ENCODE results near the gene ANOS1. TPM values are rescaled to one million over a fixed set of nuclear protein-coding genes. Genes with fewer than 3 reads are reported as not detected.

Gene ANOS1
- total and polyA plus RNA-seq, 2 of the 13 experiments (the other 11 are each of a cell fraction or from before 2014, with no cell fraction given) = not detected

GRCh38 chrX:8684201-8684965 is 47.6 kb downstream of the ANOS1 start:
- no peaks in the 10 kb centered on the region; a peak in 1 of 5 replicates for H3K27me3 ChIP-seq (ENCODE audit: control insufficient read depth in 1 of 2, insufficient read depth in 2 of 2, low read length in 2 of 2)
- TF ChIP-seq ZNF121 (CRISPR knock-in tag; IDR thresholded peaks at IDR 0.05) (no peak), TBL1XR1 (IDR thresholded peaks at IDR 0.05; ENCODE audit: borderline replicate concordance, low read length, partially characterized antibody) (no peak), ZNF850 (CRISPR knock-in tag; conservative IDR thresholded peaks at IDR 0.05) (no peak), PLRG1 (conservative IDR thresholded peaks at IDR 0.05) (no peak), ZNF772 (CRISPR knock-in tag; IDR thresholded peaks at IDR 0.05) (no peak), SYNCRIP (IDR thresholded peaks at IDR 0.05; ENCODE audit: insufficient read depth, low read depth, low read length) (no peak), HOMEZ (CRISPR knock-in tag; IDR thresholded peaks at IDR 0.05; ENCODE audit: low read depth) (no peak), ZC3H13 (CRISPR knock-in tag; IDR thresholded peaks at IDR 0.05) (no peak), TMF1 (CRISPR knock-in tag; IDR thresholded peaks at IDR 0.05; ENCODE audit: low read depth) (no peak), NR1H2 (CRISPR knock-in tag; IDR thresholded peaks at IDR 0.05; ENCODE audit: borderline replicate concordance, low read depth) (no peak), SMC3 (IDR thresholded peaks at IDR 0.05; ENCODE audit: low read length) (no peak), KMT2A (CRISPR knock-in tag; IDR thresholded peaks at IDR 0.05) (no peak), ATF7 (IDR thresholded peaks at IDR 0.05) (no peak), ATF7 (CRISPR knock-in tag; IDR thresholded peaks at IDR 0.05) (no peak), ZNF687 (CRISPR knock-in tag; IDR thresholded peaks at IDR 0.05) (no peak), ASH2L (IDR thresholded peaks at IDR 0.05; ENCODE audit: insufficient read length, low read depth, low read length) (no peak), PBX2 (CRISPR knock-in tag; IDR thresholded peaks at IDR 0.05) (no peak), PRPF4 (IDR thresholded peaks at IDR 0.05; ENCODE audit: low read depth, low read length, poor library complexity, severe bottlenecking) (no peak)

More at GRCh38 chrX:8684201-8684965, 47.6 kb downstream of the ANOS1 start:
- no peaks in the 10 kb centered on the region for H3K4me1 ChIP-seq (ENCODE audit: insufficient read depth, low read length)
- H3K79me2 ChIP-seq (ENCODE audit: insufficient read depth, low read length) = no peaks in the 10 kb centered on the region
- BruUV-seq (replicated peaks) = no TSS peak
- H3K9ac ChIP-seq (ENCODE audit: insufficient read depth, low read depth, low read length) = no peak overlapping the region
- no peaks in the 10 kb centered on the region for H3K36me3 ChIP-seq (replicated peaks in 1 of 2; ENCODE audit: control insufficient read depth in 1 of 2, insufficient read depth in 2 of 2, low read length in 2 of 2)
- WGBS (ENCODE audit: low lambda C conversion rate) = 11% methylated on average over 11 of the region's 16 CpGs
- in situ Hi-C loops (cut with HindIII; ENCODE audit: extremely low pct_ligation_motif_present, low pct_unique_long_range_greater_than_20kb) = no loop called here
- CTCF ChIA-PET (ENCODE audit: low intra/inter-chr PET ratio, low total read pairs) = no interaction called here
- H4K20me1 ChIP-seq (ENCODE audit: insufficient read depth, low read length) = no peaks in the 10 kb centered on the region
- intact Hi-C loops (cut with micrococcal nuclease; ENCODE audit: unreplicated experiment) = no loop called here
- POLR2A ChIA-PET = no interaction called here
- DNase-seq (ENCODE audit: low spot score) (no peak), ATAC-seq (no peak), FAIRE-seq (no peak)
- H3K9me3 ChIP-seq (ENCODE audit: low read length) = no peaks in the 10 kb centered on the region
- H3K4me3 ChIP-seq (replicated peaks in 1 of 3; ENCODE audit: insufficient read depth in 1 of 3, low read depth in 2 of 3, low read length in 3 of 3) = no peak overlapping the region
- no peak overlapping the region for H2AFZ ChIP-seq (ENCODE audit: low read length)
- no peak overlapping the region for H3K27ac ChIP-seq (ENCODE audit: extremely low read length, insufficient read depth, low read length)
- H3K4me2 ChIP-seq (ENCODE audit: low read depth, low read length) = no peak overlapping the region

Data from HepG2 (cell line).